SK-N-MC (cell line): Measurements from ENCODE around the gene MAP7D2.

Experiments used
- EZH2 ChIP-seq: fragments of 200-600 bp; sonication (generic); IDR thresholded peaks from one replicate; pipeline ENCODE4 v1.6.1; 2017; ENCODE audit warnings: antibody characterized with exemption
- POLR2AphosphoS5 ChIP-seq: IDR thresholded peaks from 2 replicates; pipeline ENCODE4 v1.6.1; 2012; ENCODE audit warnings: mild to moderate bottlenecking, low read depth, low read length, borderline replicate concordance

DNA sequence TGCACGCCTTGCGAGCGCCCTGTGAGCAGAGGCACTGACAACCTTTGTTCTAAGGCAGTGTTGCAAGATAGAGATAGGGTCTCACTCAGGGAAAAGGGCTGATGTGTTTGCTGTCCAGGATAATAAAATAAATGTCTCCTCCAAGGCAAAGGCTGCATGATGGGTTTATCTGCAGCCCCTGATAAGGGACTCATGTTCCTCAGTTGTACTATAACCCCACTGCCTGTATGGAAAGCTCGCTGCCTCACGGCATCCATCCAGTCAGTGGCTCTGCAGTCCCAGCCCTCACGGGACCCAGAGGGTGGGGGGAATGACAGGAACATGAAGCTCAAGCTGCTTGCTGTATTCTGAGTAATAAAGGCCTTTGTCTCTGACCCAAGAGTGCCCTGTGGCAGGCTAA is 148.4 kb downstream of the MAP7D2 start:
- TF ChIP-seq POLR2AphosphoS5: no peak
- TF ChIP-seq EZH2: no peak
